LNCaP clone FGC (cell line): ENCODE data around the gene COL6A3.

Source experiments
- DNase-seq: peaks from one replicate; pipeline ENCODE4 v3.0.0-alpha.2; 2011; ENCODE audit warnings: low read depth
- H3K4me3 ChIP-seq: 2 replicates; pipeline ENCODE4 v1.5.1; 2011; ENCODE audit warnings: mild to moderate bottlenecking, low read depth, low read length, control low read depth
- TF ChIP-seq, protein P1 (sequence below): IDR thresholded peaks from 2 replicates; pipeline ENCODE4 v1.5.1; 2012; ENCODE audit warnings: mild to moderate bottlenecking; ENCODE audit not compliant: control insufficient read depth, insufficient read depth; ENCODE audit errors: extremely low read depth

COL6A3 gene

DNA sequence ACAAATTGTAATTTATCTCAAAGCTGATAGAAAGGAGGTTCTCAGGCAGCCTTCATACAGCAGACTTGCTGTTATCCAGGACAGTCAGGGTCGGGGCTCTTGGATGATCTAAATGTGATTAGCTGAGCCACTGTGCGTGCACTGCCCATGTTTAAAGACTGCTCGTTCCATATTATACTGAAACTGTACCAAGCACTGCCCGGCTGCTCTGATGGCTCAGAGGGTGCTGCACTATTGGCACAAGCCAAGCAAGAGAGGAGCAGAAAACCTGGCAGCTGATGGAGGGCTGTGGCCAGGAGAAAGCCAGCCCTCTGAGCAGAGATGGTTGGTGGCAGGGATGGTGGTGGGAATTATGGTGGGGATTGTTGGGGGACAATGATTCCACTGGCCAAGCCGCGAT is 63.4 kb downstream of the COL6A3 start:
- no peak for DNase-seq
- TF ChIP-seq, protein P1, sequence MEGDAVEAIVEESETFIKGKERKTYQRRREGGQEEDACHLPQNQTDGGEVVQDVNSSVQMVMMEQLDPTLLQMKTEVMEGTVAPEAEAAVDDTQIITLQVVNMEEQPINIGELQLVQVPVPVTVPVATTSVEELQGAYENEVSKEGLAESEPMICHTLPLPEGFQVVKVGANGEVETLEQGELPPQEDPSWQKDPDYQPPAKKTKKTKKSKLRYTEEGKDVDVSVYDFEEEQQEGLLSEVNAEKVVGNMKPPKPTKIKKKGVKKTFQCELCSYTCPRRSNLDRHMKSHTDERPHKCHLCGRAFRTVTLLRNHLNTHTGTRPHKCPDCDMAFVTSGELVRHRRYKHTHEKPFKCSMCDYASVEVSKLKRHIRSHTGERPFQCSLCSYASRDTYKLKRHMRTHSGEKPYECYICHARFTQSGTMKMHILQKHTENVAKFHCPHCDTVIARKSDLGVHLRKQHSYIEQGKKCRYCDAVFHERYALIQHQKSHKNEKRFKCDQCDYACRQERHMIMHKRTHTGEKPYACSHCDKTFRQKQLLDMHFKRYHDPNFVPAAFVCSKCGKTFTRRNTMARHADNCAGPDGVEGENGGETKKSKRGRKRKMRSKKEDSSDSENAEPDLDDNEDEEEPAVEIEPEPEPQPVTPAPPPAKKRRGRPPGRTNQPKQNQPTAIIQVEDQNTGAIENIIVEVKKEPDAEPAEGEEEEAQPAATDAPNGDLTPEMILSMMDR: no peak
- H3K4me3 ChIP-seq: no peak overlapping the region

DNA sequence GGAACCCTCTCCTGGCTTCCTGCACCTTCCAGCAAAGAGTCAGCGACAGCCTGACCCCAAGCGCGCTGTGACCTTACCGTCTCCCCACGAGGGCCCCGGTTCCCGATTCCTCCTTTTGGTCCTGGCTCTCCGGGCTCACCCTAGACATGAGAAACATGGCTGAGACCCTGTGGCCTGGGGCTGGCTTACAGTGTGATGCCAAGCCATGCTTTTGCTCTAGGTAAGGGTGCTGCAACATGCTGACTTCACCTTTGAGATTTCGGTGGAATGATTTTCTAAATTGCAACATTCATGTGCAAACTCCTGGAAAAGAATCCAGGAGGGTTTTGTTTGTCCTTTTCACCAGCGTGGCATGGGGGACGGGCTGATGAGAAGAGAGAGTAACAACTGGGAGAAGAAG is 63.9 kb downstream of the COL6A3 start:
- H3K4me3 ChIP-seq: no peak overlapping the region
- no peak for DNase-seq
- TF ChIP-seq, protein P1: no peak

DNA sequence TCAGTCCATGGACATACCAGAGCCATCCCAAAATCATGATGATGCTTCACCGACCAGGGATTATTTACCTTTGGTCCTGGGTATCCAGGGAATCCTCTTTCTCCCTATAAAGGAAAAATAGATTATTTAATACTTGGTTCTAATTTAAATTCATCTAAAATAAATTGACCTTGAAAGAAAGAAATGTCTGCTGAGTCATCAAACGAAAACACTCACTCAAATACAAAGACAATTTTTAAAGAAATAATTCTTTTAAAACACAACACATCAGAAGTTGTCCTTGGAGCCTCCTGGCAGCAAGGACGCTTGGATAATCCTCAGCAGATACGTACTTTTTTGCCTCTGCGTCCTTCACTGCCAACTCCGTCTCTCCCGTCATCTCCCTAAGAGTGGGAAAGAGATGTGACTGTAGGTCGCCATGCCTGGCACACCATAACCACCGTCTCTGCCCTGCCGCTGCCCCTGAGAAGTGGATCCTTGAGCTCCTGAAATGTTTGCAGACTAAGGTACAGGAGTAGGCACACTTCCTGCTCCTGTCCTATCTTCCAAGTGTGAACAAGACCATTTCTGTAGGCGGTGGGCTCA is 65.6 kb downstream of the COL6A3 start:
- TF ChIP-seq, protein P1: no peak
- H3K4me3 ChIP-seq: no peak overlapping the region
- no peak for DNase-seq

DNA sequence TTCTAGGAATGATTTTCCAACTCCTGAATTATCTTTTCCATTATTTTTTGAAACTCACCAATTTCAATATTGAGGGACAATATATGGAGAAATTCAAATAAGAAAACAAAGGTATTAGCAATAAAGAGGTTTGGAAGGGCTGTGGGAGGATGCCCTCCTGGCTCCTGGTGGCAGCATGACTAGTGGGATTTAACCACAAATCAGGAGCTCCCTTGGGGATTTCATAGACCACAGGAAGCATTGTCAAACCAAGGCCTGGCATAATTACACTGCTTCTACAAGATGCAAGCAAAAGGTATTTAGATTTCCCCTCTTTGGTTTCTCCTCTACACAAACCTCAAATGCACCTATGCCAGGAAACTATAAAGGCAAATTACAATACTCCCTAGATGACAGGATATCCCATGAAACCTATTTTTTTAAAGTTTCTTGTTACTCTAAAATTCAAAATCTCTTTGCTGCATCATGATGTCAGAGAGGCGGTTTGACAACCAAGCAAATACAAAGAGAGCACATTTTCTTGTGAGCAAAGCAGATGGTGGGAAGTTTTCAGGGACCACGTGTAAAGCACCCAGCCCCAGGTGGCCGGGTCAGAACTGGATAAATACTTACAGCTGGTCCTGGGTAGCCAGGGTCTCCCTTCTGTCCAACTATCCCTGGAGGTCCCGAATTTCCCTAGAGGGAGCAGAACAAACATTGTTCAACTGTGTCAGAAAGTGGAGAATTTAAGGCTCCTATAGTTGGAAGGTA is 67.9 kb downstream of the COL6A3 start:
- no peak overlapping the region for H3K4me3 ChIP-seq
- TF ChIP-seq, protein P1: no peak
- no peak for DNase-seq

DNA sequence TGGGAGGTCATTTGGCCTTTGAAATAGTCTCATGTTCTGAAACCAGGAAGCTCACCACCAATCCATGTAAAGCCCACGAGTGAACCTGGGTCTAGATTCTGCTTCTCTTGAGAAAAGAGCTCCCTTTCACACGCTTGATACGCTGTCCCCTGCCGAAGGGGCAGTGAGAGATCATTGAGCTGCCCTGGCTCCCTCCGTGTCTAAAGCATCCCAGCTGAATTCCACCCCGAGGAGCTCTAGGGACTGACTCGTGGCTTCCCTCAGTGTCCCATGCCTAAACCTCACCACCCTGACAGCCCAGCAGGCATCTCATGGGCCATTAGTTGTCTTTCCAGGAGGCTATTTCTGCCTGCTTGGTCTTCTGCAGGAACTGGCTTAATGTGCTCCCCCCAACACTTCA is 68.6 kb downstream of the COL6A3 start:
- no peak for DNase-seq
- TF ChIP-seq, protein P1: no peak
- no peak overlapping the region for H3K4me3 ChIP-seq

DNA sequence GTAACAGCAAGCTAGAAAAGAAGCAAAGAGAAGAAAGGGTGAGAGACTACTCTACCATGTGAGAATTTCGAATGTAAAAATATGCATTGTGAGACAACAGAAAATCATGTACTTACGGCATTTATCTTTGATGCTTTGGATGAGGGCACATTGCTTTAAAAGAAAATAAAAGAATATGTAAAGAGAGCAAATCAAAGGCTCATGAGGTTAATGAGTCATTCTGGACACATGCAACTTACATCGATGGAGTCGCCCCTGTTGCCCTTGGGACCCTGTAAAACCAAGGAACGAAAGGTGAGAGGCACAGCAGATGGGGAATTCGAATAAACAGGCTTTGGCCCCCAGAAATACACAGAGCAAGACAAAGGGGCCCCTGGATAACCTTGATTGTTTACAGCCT is 69.0 kb downstream of the COL6A3 start:
- H3K4me3 ChIP-seq: no peak overlapping the region
- DNase-seq: no peak
- TF ChIP-seq, protein P1: no peak

DNA sequence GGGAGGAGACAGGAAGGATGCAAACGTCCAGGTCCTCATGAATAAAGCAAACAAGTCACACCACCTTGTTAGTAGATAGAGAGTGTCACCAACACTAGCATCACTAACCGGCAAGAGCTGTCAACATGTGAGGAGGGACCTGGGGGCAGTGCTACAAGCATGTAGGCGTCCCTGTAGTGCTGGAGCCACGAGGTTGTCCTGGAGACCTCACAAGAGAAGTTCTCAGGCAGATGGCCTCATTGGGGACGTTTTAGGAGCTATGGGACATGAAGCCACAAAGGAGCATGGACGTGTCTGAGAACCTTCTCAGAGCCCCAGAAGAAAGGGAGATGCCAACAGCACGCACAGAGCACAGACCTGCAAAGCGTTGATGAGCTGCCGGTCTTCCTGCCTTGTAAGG is 70.0 kb downstream of the COL6A3 start:
- TF ChIP-seq, protein P1: no peak
- no peak overlapping the region for H3K4me3 ChIP-seq
- no peak for DNase-seq
